GM18868 (cell line): Measurements from ENCODE around the gene PTPRN2.
A peak's percentile ranks its signal among the peaks of the same experiment; 100 is the strongest.

Experiments
- ATAC-seq: cut with Tn5 transposase; IDR thresholded peaks from one replicate; pipeline ENCODE4 v1.9.1; 2021; ENCODE audit warnings: mild to moderate bottlenecking, moderate library complexity; ENCODE audit not compliant: unreplicated experiment

Gene PTPRN2

GRCh38 chr7:158602905-158603772 is 15.5 kb upstream of the PTPRN2 start:
- ATAC-seq, result peak; percentile 81

DNA sequence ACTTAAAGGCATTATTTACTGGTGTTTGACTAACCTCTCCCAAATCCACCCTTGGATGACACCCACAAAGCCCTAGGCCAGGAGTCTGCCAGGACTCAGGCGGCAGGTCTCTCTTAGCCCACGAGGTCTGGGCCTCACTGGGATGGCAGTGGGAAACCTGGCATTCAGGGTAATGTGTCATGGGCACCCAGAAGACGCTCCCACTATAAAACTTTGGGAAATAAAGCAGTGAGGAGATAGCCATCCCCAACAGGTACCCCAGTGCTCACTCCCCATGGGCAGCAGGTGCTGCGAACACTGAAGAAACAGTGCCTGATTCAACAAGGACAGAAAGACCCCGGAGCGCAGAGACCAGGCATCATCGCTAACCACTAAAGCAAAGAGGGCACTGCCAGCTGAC is 14.4 kb upstream of the PTPRN2 start:
- no peak for ATAC-seq

DNA sequence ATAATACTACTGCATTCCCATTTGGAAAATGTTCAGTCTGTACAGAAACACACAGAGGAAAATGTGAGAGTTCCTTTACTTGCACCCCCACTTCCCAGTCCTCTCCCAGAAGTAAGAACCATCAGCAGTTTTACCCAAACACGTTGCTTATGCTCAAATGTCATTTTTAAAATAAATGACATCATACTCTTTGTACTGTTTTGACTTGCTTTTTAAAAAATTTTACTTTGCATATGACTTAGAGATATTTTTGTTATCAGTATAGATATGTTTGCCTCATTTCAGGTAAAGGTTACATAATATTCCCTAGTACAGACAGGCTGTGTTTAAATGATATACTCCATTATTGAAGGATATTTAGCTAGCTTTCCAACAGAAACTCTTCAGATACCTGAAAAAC is 13.5 kb upstream of the PTPRN2 start:
- no peak for ATAC-seq

- no peak for ATAC-seq
Measured at GRCh38 chr7:158596745-158597144, 9.1 kb upstream of the PTPRN2 start.

GRCh38 chr7:158596309-158596708 is 8.7 kb upstream of the PTPRN2 start:
- no peak for ATAC-seq

- no peak for ATAC-seq
Measured at GRCh38 chr7:158595068-158595467, 7.4 kb upstream of the PTPRN2 start.

DNA sequence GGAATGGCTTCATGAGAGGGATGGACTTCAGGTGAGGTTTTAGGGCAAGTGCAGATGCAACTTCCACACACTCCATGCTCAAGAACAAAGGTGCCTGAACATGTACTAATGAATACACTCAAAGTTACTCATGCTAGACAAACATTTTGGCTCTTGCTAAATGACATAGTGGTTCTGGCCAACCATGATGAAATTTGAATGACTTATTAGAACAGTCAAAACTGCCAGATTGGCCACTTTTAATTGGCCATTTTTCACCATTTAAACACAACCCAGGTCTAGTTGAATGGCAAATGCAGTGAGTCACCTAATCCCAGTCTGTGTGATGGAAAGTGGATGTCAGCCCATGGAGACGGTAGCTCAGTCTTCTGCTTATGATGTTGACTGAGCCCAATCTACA is 4.9 kb upstream of the PTPRN2 start:
- ATAC-seq, result no peak

- no peak for ATAC-seq
Measured at GRCh38 chr7:158591944-158592343, 4.3 kb upstream of the PTPRN2 start.

GRCh38 chr7:158590181-158590530 is 2.5 kb upstream of the PTPRN2 start:
- no peak for ATAC-seq

DNA sequence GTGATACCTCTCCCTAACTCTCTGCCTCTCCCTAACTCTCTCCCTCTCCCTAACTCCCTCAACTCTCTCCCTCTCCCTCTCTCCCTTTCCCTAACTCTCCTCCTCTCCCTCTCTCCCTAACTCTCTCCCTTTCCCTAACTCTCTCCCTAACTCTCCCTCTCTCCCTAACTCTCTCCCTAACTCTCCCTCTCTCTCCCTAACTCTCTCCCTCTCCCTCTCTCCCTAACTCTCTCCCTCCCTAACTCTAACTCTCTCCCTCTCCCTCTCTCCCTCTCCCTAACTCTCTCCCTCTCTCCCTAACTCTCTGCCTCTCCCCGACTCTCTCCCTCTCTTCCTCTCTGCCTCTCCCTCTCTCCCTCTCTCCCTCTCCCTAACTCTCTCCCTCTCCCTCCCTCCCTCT is 2.0 kb upstream of the PTPRN2 start:
- ATAC-seq, result no peak

DNA sequence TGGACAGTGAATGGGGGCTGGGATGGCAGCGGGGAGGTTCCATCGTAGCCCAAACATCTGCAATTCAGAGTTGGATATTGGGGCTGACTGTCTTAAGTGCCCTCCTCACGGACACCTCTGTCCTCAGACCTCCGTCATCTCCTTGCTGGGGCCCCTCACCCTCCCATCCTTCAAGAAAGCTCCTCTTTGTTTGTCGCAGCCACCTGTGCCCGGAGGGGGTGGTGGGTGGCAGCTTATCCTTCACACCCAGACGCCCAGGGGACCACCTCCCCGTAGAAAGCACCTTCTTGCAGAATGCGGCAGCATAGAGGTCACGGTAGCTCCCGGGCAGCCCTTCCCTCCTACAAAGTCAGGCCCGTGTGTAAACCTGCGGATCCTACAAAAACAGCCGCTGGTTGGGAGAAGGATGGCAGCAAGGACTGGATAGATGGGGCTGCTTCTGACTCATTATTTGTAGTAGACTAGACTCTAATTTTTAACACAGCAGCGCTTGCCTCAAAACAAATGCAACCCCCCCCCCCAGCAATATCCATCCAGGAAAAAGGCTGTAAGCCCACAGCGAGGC is 1.3 kb upstream of the PTPRN2 start:
- no peak for ATAC-seq

GRCh38 chr7:158588085-158588877 is 658 bp upstream of the PTPRN2 start:
- ATAC-seq, result no peak

GRCh38 chr7:158586499-158587161 is 993 bp downstream of the PTPRN2 start:
- no peak for ATAC-seq

GRCh38 chr7:158585721-158586498 is 1.7 kb downstream of the PTPRN2 start:
- no peak for ATAC-seq

DNA sequence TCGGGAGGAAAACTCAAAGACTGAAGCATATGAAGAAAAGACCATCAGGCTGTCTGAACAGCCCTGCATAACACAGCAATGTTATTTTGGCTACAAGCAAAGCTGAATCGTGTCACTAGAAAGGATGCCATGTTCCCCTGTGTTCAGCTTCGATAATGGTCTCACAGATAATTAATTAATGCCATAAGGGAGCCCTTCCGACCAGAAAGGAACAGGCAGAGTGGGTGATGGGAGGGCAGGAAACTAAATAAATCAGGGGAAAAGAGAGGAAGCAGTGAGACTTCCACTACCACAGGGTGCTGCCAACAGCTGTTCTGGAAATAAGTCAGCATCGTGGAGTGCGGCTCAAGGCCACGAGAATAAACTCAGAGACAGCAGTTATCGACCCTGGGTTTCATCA is 3.2 kb downstream of the PTPRN2 start:
- ATAC-seq, result no peak

DNA sequence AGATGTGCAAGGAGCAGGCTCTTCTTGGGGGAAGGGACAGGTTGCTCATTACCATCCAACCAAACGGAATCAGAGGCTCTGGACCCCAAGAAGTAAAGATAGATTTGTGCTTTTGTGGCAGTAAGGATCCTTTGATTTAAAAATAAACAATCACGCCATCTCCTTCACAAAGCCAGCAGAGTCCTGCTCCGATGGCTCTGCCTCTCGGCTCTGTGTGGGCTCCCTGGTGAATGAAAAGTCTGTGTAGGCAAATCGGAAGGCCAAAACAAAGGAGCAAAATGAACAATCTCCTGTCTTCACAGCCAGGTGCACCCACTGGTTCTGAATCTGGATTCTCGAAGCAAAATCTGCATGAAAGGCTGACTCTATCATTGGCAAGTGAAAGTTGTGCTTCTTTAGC is 3.8 kb downstream of the PTPRN2 start:
- no peak for ATAC-seq

- no peak for ATAC-seq
Measured at GRCh38 chr7:158583143-158583542, 4.5 kb downstream of the PTPRN2 start.

- ATAC-seq, result no peak
Measured at GRCh38 chr7:158582089-158582456, 5.5 kb downstream of the PTPRN2 start.

DNA sequence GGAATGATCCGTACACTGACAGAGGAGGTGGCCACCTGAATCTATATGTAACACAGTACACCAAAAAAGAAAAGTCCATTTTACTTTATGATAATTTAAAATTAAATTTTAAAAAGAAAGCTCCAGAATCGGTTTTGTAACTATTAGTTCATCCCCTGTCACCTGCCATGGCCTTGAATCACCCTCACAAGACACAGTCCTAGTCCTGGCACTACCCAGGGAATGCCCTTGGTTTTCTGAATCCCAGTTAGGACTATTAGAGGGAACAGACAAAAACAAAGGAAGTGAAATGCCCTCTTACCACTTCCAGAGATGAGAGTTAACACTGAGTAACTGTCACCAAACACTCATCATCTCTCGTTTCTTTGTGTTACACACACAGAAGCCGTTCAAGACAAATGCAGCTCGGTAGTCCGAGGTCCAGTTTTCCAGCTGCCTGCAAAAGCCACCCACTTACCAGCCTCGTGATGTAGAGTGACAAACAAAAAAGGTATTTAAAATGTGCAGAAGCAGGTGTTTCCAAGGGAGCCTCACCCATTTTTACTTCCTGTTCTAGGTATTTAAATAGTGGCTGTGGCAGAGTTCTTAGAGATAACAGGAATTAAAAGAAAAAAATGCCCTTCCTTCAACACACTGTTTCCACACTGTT is 6.1 kb downstream of the PTPRN2 start:
- ATAC-seq, result no peak
